GM10248 (cell line): Measurements from ENCODE around the gene ITLN1.
A peak's percentile ranks its signal among the peaks of the same experiment; 100 is the strongest.

Source experiments
- CTCF ChIA-PET: fragments of 300-600 bp; sonication (Branson Sonifier 250); formaldehyde crosslinking; extraction: SDS; loops from one replicate; lab custom pipeline; 2021; ENCODE audit warnings: antibody characterized with exemption; lab: Yijun Ruan, JAX
- POLR2A ChIA-PET: fragments of 350-650 bp; sonication (Branson Sonifier 250); formaldehyde crosslinking; extraction: SDS; loops from one replicate; lab custom pipeline; 2020; ENCODE audit warnings: antibody characterized with exemption; lab: Yijun Ruan, JAX
- DNase-seq: peaks from one replicate; pipeline ENCODE4 v3.0.0; 2012; ENCODE audit errors: extremely low spot score
- CTCF ChIP-seq: IDR thresholded peaks from 2 replicates; pipeline ENCODE4 v1.5.1; 2012; ENCODE audit warnings: mild to moderate bottlenecking, low read depth; ENCODE audit errors: extremely low read depth, missing control alignments, control extremely low read depth

The ITLN1 gene

DNA sequence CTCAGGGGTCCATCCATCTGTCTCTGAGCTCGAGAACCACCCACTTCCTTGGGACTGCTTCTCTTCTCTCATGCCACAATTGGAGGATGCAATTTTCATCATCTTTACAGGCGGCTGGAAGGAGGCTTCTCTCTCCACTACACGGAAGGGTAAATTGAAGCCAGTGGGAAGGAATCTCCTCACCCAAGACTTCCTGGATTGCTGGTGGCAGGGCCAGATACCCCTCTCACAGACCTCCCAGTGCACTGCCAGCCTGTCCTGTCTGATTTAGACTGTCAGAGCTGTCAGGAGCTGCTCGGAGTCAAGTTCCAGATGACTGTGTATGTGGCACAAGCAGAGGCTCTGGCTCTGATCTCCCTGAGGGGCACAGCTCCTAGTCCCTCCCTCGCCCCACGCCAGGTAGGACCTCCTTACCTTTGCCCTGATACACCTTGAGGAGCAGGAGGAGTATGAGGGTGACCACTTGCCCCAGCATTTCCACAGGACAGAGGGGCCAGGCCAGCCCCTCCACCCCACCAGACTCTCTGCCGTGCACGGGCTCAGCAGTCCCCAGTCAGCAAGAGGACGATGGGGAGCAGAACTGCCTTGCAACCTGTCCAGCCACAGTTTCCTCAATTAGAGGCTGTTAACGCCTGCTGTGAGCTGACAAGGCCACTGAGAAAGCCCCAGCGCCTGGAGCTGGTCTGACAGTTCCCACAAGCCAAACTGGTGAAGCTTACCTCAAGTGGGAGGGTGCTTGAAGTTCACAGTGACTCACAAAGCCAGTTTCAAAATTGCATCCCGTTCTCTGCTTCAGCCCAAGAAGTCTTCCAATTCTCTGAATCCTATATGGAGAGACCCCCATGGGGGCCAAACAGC is 22.5 kb downstream of the ITLN1 start, which contains the start of gene CD244:
Gene CD244 (minus strand): TSS at position 685 of the 858 bp plus-strand sequence. CDS start 210 bp downstream, at position 475.
- peak; percentile 81 for DNase-seq
- CTCF ChIA-PET, result interaction anchor here (0.8 to 4.6 kb wide), 12 partner anchors 9 to 187 kb away, joined by 3 to 38 read pairs (median 4); partner anchors contain the start of gene ITLN1
- POLR2A ChIA-PET, result no interaction called here
- TF ChIP-seq CTCF, result no peak

DNA sequence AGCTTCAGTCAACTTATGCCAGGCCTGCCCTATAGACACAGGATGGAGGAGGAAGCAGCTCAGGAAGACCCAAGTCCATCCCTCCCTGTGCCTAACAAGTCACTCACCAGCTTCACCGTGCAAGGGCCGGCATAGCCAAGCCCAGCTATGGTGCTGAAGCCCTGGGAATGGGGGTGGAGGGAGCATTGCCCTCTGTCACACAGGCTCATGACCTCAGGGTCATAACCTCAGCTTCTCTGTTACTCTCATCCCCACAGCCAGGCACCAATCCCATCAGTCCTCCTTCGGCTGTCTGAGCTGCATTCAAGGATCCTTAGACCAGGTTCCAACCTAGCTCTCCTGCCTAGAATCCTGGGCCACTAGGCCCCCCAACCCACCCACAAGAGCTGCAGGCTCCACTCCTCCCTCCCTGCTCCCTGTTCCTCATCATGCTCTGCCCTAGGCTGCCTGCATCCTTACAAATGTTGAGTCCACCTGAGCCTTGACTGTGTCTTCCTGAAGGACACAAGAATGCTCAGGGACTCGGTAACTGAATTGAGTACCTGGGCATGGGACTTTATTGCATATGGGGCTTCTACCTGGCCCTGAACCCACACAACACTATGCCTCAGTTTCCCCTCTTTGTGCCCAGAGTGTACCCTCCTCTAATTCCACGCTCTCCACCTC is 24.0 kb downstream of the ITLN1 start:
- no peak for TF ChIP-seq CTCF
- no peak for DNase-seq
- ChIA-PET POLR2A (no interaction called here), CTCF (interaction anchor here (0.7 to 4.6 kb wide), 4 partner anchors 22 to 93 kb away, joined by 3 to 38 read pairs (median 12); no protein-coding TSS in a partner anchor)

DNA sequence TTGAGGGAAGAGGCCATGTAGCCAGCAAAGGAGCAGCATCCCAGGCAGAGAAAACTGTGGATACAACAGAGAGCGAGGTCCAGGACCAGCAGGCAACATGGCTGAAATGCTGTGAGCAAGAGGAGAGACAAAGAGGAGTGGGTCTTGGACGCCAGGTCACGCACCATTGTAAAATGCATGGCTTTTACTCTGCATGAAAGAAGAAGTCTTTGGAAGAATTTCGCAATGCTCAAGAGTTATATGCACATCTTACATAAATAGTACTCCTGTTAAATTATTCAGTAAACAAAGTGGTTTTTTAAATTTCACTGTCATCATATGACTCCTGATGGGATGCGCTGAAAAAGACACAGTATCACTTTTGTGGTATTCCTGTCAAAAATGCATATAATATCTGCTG is 25.8 kb downstream of the ITLN1 start:
- CTCF ChIA-PET, result interaction anchor here (0.9 kb wide), 1 partner anchor 11 kb away, joined by 3 read pairs; no protein-coding TSS in a partner anchor
- POLR2A ChIA-PET, result no interaction called here
- no peak for DNase-seq
- TF ChIP-seq CTCF, result no peak

GRCh38 chr1:160858507-160858906 is 26.5 kb downstream of the ITLN1 start:
- ChIA-PET POLR2A (no interaction called here), CTCF (interaction anchor here (0.9 to 1.9 kb wide), 4 partner anchors 11 to 433 kb away, joined by 3 to 6 read pairs (median 4); no protein-coding TSS in a partner anchor)
- DNase-seq, result no peak
- no peak for TF ChIP-seq CTCF

DNA sequence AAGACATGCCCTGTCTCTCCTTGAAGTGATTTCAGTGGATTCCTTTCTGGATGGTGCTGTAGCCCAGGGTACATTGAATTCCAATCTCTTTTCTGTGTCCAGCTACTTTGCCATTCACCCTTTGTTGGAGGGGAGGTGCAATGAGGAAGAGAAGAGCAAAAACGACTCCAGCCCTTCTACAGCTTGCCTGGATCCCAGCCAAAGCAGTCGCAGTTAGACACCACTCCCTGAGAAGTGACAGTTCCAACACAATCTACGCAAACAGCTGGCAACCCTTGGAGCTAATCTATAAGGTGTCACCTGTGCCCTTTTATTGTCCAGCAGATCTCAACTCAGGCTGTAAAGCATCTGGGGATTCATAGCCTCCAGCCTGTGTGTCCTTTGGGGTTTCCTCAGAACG is 26.9 kb downstream of the ITLN1 start:
- no peak for TF ChIP-seq CTCF
- DNase-seq, result no peak
- ChIA-PET POLR2A (no interaction called here), CTCF (interaction anchor here (0.9 to 1.9 kb wide), 5 partner anchors 10 to 434 kb away, joined by 3 to 6 read pairs (median 3); no protein-coding TSS in a partner anchor)
